ENCODE results near the gene PSPH.

GRCh38 chr7:56007891-56008290, 43.4 kb downstream of the PSPH start:
- TF ChIP-seq CTCF (conservative IDR thresholded peaks at IDR 0.05 in 1 of 2, IDR thresholded peaks at IDR 0.05 in 1 of 2; ENCODE audit: low read depth in 1 of 2, low read length in 2 of 2), result no peak
- TF ChIP-seq EZH2 (IDR thresholded peaks at IDR 0.05; ENCODE audit: low read length, missing control alignments), result no peak

Data from fibroblast of lung (primary cell).